Body of pancreas (tissue), 4 donors: ENCODE measurements around the gene CHSY3.

Source experiments
- CTCF ChIP-seq, 7 experiments: fragments of 450-650 bp in 4 of 7; fragments of 200-600 bp in 3 of 7; sonication (generic) in 3 of 7; IDR thresholded peaks; one replicate each; pipeline ENCODE4 v1.5.1; 2016 to 2019; ENCODE audit warnings: antibody characterized with exemption in 7 of 7
- POLR2A ChIP-seq, 3 donors: fragments of 450-650 bp; IDR thresholded peaks; one replicate each; pipeline ENCODE4 v1.6.1; 2016; ENCODE audit warnings: antibody characterized with exemption in 3 of 3, mild to moderate bottlenecking in 2 of 3

GRCh38 chr5:130034566-130035210, 130.4 kb downstream of the CHSY3 start:
- no peak for TF ChIP-seq POLR2A (IDR thresholded peaks at IDR 0.05)
- TF ChIP-seq CTCF (IDR thresholded peaks at IDR 0.05): no peak
